Myometrial cell (primary cell): ENCODE results near the gene CDK11B. TPM values are rescaled to one million over a fixed set of nuclear protein-coding genes. Genes with fewer than 3 reads are reported as not detected.

Source experiments
- total RNA-seq: library from RNA; depleted of rRNA; stranded (reverse); fragments of >200 nt; gene quantifications from 2 replicates; pipeline ENCODE4 v1.2.3, GENCODE V29; 2015

The CDK11B gene
- total RNA-seq: 9.5 and 11.3 TPM in 2 replicates

DNA sequence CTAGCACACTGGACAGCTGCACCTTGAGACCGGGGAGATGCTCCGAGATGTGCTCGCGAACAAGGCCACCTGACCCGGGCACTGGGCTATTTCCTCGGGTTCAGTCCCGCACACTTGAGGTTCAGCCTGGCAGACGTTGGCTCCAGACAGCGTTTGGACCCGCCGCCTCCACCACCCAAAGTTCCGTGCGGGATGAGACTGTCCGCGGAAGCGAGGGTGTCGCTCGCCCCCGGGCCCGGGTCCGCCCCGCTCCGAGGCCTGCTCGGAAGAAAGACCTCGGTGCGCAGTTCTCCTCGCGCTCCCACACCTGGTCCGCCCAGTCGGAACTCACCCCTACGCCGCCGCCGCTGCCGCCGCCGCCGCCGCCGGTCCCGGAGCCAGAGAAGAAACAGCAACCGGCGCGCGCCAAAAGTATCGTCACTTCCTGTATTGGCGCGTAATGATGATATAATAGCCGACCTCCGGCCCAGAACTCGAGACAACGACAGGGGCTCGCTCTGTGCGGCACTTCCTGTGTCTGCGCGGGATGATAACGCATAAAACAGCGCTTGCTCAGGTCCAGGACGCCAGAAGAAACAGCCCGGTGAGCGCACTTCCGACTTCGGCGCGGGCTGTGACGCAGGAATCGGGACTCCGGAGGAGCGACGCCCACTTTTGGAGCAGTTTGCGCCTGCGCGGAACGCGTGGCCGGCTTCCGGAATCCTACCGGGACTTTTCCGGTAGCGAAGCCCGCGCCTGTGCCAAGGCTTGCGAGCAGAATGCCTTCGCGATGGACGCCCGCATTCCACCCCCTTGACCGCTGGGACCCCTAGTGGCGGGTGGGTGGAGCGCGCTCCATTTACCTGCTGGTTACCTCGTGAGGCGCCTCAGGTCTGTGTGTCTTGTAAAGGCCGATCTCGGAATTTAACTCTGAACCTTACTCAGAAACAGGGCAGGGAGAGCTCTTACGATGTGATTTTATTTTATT is at the start of gene CDK11B:
TSS of gene CDK11B (minus strand) at position 422 of the 967 bp plus-strand sequence. CDS start 1,519 bp downstream, outside the sequence.

DNA sequence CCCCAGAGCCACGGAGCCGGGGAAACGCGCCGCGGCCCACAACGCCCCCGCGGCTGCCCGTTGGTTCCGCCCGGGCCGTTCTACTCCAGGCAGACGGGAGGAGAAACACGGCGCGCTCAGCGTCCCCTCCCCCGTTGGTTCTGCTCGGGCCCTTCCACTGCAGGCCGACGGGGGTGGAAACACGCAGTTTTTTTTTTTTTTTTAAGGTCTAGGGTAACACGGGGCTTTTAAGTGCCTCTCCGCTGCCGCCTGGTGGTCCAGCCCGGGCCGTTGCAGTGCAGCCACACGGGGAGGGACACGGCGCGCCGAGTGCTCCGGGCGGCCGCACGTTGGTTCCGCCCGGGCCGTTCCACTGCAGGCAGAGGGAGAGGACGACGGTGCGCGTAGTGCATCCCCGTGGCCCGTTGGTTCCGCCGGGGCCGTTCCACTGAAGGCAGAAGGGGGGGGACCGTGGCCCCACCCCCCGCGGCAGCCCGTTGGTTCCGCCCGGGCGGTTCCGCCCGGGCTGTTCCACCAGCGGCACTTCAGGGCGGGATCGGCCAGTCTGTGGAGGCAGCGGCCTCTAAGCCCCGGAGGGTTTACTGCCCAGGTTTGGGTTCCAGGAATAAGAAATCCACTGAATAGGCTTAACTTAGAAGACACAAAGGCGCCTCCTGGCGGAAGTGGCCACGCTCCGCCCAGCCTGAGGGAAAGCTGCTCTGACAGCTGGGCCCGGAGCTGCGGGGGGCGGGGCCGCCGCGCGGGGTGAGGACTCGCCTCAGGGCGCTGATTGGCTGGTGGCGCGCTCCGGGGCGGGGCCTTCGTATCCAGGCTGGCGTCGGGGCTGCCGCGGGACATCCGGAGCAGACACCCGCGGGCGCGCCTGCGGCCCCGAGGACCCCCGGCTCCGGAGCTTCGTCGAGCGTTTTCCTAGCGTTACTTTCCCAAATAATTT is 34.2 kb upstream of the CDK11B start, which contains the start of gene SLC35E2B:
TSS of gene SLC35E2B (minus strand) at position 82 of the 934 bp plus-strand sequence. CDS start 16,096 bp downstream, outside the sequence.

DNA sequence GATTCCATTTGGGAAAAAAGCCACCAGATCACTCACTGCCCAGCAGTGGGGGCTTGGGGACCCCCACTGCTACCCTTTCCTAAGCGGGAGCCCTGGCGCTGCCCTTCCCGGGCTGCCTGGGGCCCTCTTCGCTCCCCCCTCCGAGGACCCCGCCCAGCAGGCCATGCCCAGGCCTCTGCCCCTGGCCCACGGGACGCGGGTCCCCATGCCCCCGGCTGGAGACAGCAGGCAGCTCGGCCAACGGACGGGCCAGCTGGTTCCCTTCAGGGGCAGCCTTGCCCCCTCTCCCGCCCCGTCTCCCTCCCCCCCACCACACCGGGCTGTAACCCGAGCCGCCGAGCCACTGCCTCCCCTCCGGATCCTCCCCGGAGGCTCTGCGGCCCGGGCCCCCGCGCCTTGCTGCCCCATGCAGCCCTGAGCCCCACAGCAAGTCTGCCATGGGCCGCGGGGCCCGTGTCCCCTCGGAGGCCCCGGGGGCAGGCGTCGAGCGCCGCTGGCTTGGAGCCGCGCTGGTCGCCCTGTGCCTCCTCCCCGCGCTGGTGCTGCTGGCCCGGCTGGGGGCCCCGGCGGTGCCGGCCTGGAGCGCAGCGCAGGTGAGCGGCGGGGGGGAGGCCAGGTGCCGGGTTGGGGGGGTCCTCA is 26.9 kb downstream of the CDK11B start, which contains the start of gene MMP23B:
TSS of gene MMP23B (plus strand) at position 392 of the 639 bp plus-strand sequence. CDS start at position 438, 46 bp downstream.

DNA sequence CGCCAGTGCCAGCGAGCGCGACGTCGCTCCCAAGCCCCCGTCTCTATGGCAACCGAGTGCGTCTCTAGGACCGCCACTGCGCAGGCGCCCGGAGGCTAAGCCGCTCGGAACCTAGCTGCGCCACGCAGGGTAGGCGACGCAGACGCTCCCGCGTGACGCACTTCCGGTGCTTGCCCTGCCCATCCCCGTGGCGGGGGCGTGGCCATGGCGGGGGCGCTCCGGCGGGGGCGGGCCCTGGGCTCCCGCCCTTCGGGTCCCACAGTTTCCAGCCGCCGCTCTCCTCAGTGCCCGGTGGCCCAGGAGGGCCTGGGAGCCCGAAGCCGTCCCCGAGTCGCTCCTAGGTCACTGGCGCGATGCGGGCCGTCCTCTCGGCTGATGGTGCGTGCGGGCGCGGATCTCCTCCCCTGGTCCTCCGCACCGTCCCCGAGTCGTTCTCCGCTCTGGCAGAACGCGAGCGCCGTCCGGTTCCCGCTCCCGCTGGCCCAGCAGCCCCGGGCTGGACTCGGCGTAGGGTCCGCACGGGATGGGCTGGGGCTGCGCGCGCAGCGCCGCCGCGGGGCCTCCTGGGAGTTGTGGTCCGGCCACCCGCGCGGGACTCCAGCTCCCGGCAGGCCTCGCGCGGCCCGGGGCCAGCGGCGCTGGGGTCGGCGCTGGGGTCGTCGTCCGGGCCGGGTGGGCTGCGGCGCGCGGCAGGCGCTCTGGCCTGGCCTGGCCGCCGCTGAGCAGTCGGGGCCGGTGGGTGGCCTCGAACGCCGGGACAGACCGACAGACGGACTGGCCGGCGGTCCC is 43.4 kb downstream of the CDK11B start, which contains the start of gene MIB2:
TSS of gene MIB2 (plus strand) at position 245 of the 789 bp plus-strand sequence. CDS start 7,953 bp downstream, outside the sequence.

DNA sequence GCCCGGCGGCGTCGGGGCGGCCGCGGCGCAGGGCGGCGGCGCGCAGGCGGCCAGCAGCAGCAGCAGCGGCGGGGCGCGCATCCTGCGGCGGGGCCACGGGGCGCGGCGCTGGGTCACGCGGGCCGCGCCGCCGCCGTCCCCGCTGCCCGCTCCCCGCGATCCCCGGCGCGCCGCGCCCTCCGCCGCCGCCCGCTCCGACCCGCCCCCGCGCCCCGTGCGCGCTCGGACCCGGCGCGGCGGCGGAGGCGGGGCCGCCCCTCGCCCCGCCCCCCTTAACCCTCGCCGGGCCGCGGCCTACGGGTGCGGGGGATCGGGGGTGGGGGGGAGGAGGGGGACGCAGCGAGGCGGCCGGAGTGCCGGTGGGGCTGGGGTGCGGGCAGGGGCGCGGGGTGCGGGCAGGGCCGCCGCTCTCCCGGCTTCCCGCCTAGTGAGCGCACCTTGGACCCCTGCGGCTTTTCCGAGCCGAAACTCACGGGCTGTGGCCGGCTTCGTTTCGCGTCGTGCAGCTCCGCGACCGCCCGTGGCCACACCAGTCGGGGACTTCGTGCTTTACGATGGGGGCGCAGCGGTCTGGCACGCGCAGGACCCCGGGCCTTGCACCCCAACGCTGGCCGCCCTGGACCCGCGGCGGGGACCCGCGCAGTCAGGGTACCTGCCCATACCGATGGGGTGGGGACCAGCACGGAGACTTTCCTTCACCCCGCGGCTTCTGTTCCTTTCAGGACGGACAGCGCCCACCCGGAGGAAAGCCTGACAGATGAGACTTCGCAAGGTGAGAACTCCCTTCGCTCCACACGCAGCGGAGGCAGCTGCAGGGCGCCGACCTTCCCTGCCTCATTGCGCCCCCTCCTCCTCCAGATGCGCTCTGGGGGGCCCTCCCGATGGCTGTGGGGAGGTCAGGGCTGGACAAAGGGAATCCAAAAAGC is 58.6 kb downstream of the CDK11B start, which contains the start of gene FNDC10:
TSS of gene FNDC10 (minus strand) at position 201 of the 926 bp plus-strand sequence. CDS start at position 81, 120 bp downstream.

Other genes starting within 250 kb of the CDK11B start
- 4.3 and 6.6 TPM in 2 replicates for gene ANKRD65, start 237.7 kb downstream of the CDK11B start, total RNA-seq
- gene VWA1, start 223.3 kb downstream of the CDK11B start, total RNA-seq: 12.2 and 13.3 TPM in 2 replicates
- gene ATAD3C, start 209.3 kb downstream of the CDK11B start, total RNA-seq: 0.29 and 3.4 TPM in 2 replicates
- gene ATAD3B, start 187.2 kb downstream of the CDK11B start, total RNA-seq: 29.1 and 33.2 TPM in 2 replicates
- gene ATAD3A, start 146.8 kb downstream of the CDK11B start, total RNA-seq: 58.5 and 59.7 TPM in 2 replicates
- gene TMEM240, start 118.4 kb downstream of the CDK11B start, total RNA-seq: 18.3 and 20.5 TPM in 2 replicates
- 104 and 107 TPM in 2 replicates for gene SSU72, start 84.1 kb downstream of the CDK11B start, total RNA-seq
- 0.86 and 1.4 TPM in 2 replicates for gene FNDC10, start 58.9 kb downstream of the CDK11B start, total RNA-seq
- 24.3 and 33.2 TPM in 2 replicates for gene MIB2, start 43.5 kb downstream of the CDK11B start, total RNA-seq
- 0.58 and 19.3 TPM in 2 replicates for gene MMP23B, start 26.8 kb downstream of the CDK11B start, total RNA-seq
- gene SLC35E2B, start 33.8 kb upstream of the CDK11B start, total RNA-seq: 18.2 and 24.6 TPM in 2 replicates
- 6.9 and 11.8 TPM in 2 replicates for gene CDK11A, start 65.4 kb upstream of the CDK11B start, total RNA-seq
- 38.1 and 45.0 TPM in 2 replicates for gene NADK, start 119.5 kb upstream of the CDK11B start, total RNA-seq
- 135 and 138 TPM in 2 replicates for gene GNB1, start 232.1 kb upstream of the CDK11B start, total RNA-seq